Lung (tissue), 12 donors: ENCODE measurements around the gene COX10. TPM values are rescaled to one million over a fixed set of nuclear protein-coding genes. Genes with fewer than 3 reads are reported as not detected.

Source experiments
- ATAC-seq: fragments of 200-7000 bp; cut with Tn5 transposase; one replicate; pipeline ENCODE4 v1.9.1; 2020; ENCODE audit warnings: moderate number of reproducible peaks; ENCODE audit not compliant: insufficient read depth, low FRiP score
- DNase-seq, 3 donors: peaks; one replicate each; pipeline ENCODE4 v3.0.0-alpha.2; 2013 to 2017
- H3K27ac ChIP-seq, 2 donors: one replicate each; pipeline ENCODE4 v1.5.1; 2013; ENCODE audit warnings: mild to moderate bottlenecking in 2 of 2, moderate library complexity in 2 of 2, control low read depth in 1 of 2, inconsistent platforms in 1 of 2, low read depth in 1 of 2, low read length in 1 of 2
- H3K27me3 ChIP-seq, 3 donors: one replicate each; pipeline ENCODE4 v1.5.1; 2013; ENCODE audit warnings: low read length in 2 of 3; ENCODE audit not compliant: control insufficient read depth in 3 of 3, insufficient read depth in 3 of 3
- H3K36me3 ChIP-seq, 4 donors: one replicate each; pipeline ENCODE4 v1.5.1; 2013; ENCODE audit warnings: low read length in 4 of 4, mild to moderate bottlenecking in 1 of 4, moderate library complexity in 1 of 4; ENCODE audit not compliant: control insufficient read depth in 4 of 4, insufficient read depth in 4 of 4
- H3K4me1 ChIP-seq, 5 donors: one replicate each; pipeline ENCODE4 v1.5.1; 2013; ENCODE audit warnings: low read length in 5 of 5, mild to moderate bottlenecking in 2 of 5, moderate library complexity in 1 of 5; ENCODE audit not compliant: control insufficient read depth in 5 of 5, insufficient read depth in 5 of 5
- H3K4me3 ChIP-seq: one replicate; pipeline ENCODE4 v1.5.1; 2013; ENCODE audit warnings: mild to moderate bottlenecking, control low read depth, moderate library complexity
- H3K9ac ChIP-seq, 2 donors: one replicate each; pipeline ENCODE4 v1.5.1; 2013; ENCODE audit warnings: low read length in 2 of 2, control low read depth in 1 of 2; ENCODE audit not compliant: insufficient read depth in 1 of 2
- H3K9me3 ChIP-seq, 4 donors: one replicate each; pipeline ENCODE4 v1.5.1; 2013; ENCODE audit warnings: low read length in 3 of 4, mild to moderate bottlenecking in 1 of 4, moderate library complexity in 1 of 4; ENCODE audit not compliant: control insufficient read depth in 4 of 4, insufficient read depth in 3 of 4
- WGBS, 2 donors: extraction: QIAGEN DNeasy Blood & Tissue Kit; methylation state at CpG; one replicate each; pipeline ENCODE4 v1.1.7; 2013; 5-methylcytosine and 5-hydroxymethylcytosine counted together
- polyA plus RNA-seq, 2 donors: library from polyadenylated mRNA; stranded (reverse); fragments of 200-250 nt; gene quantifications; one replicate each; pipeline ENCODE4 v1.2.1, GENCODE V29; 2013
- total RNA-seq, 2 donors: library from RNA; depleted of rRNA in 1 of 2; stranded (reverse); fragments of >200 nt in 1 of 2; gene quantifications; one replicate each; pipeline ENCODE4 v1.2.1, GENCODE V29; 2014 to 2021
- TF ChIP-seq, protein P1 (sequence below): IDR thresholded peaks from 2 replicates; pipeline ENCODE4 v1.5.1; 2012; ENCODE audit warnings: mild to moderate bottlenecking; ENCODE audit errors: control extremely low read depth, extremely low read depth
- donor health status: control.
- donor health status: control.
- donor health status: Bipolar disorder and iron deficiency.
- donor health status: healthy.
- donor health status: DM: yes; HTN: yes; CAD: no.

COX10 gene
- total and polyA plus RNA-seq, 4 donors, result 6.4 to 17.9 (median 12.4) TPM

DNA sequence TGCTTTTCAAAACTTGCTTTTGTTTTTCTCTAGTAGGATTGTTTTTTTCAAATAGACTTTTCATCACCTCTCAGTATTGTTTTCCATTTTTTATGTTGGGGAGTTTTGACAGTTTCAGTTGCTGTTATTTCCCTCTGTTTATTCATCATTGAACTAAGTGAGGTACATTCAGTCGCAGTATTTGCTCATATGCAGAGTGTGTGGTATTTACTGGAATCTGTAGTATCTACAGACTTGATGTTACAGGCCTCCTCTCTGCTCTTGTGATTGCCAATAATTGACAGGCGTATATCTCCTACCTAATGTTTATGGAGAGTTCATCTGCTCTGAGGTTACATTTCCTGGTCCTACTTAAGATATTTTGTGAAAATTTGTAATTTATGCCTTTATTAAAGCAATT, 49.6 kb downstream of the COX10 start:
- H3K27me3 ChIP-seq, result no peaks in the 10 kb centered on the region
- no peak overlapping the region for H3K27ac ChIP-seq
- no peak for ATAC-seq
- H3K36me3 ChIP-seq, result no peaks in the 10 kb centered on the region
- H3K9ac ChIP-seq, result no peak overlapping the region
- peaks cover 0 to 14% (median 0%) of the 10 kb centered on the region in 5 donors for H3K4me1 ChIP-seq
- H3K9me3 ChIP-seq, result no peaks in the 10 kb centered on the region
- TF ChIP-seq, protein P1, sequence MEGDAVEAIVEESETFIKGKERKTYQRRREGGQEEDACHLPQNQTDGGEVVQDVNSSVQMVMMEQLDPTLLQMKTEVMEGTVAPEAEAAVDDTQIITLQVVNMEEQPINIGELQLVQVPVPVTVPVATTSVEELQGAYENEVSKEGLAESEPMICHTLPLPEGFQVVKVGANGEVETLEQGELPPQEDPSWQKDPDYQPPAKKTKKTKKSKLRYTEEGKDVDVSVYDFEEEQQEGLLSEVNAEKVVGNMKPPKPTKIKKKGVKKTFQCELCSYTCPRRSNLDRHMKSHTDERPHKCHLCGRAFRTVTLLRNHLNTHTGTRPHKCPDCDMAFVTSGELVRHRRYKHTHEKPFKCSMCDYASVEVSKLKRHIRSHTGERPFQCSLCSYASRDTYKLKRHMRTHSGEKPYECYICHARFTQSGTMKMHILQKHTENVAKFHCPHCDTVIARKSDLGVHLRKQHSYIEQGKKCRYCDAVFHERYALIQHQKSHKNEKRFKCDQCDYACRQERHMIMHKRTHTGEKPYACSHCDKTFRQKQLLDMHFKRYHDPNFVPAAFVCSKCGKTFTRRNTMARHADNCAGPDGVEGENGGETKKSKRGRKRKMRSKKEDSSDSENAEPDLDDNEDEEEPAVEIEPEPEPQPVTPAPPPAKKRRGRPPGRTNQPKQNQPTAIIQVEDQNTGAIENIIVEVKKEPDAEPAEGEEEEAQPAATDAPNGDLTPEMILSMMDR, result no peak
- WGBS, 2 donors, result 88 to 92% methylated on average over 2 of the region's 2 CpGs
- no peak for DNase-seq
- H3K4me3 ChIP-seq, result no peak overlapping the region

DNA sequence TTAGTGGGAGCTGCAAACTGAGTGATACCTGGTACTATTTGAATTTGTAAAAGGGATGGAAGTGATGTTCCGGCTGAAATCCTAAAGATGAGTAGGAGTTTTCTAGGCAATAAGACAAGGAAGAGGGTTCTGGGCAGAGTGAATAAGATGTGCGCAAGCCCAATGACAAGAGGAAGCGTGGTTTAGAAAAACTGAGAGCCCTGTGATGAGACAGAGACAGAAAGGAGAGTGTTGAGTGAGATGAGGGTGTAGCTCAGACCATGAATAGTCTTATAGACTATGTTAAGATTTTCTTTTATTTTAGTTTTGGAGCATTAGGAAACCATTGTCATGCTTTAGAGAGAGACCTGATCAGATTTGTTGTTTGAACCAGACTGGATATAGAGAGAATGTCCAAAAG, 50.2 kb downstream of the COX10 start:
- Histone ChIP-seq H3K27me3 (no peaks in the 10 kb centered on the region), H3K4me3 (no peak overlapping the region), H3K9ac (no peak overlapping the region), H3K9me3 (no peaks in the 10 kb centered on the region), H3K4me1 (peaks cover 0 to 15% (median 0%) of the 10 kb centered on the region in 5 donors), H3K27ac (no peak overlapping the region), H3K36me3 (no peaks in the 10 kb centered on the region)
- ATAC-seq, result no peak
- DNase-seq, result no peak
- whole genome bisulfite sequencing, 2 donors, result 93 to 94% methylated on average over 3 of the region's 3 CpGs
- TF ChIP-seq, protein P1, result no peak

DNA sequence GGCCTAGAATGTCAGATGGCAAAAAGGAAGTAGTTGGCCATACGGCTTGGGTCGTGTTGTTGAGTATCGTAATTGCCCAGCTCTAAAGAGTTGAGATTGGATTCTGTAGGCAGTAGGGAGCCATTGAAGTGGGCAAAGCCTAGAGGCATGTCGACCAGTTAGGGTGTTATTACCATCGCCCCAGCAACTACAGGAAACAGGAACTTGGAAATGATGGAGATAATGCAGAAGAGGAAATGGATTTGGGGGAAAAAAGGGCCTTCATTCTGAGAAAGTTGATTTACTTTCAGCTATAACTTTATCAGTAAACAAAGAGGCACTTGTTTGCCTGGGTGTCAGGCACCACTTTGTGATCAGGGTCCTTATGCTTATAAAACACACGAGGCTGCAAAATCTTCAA, 52.6 kb downstream of the COX10 start:
- H3K27me3 ChIP-seq, result no peaks in the 10 kb centered on the region
- ATAC-seq (no peak), DNase-seq (no peak)
- TF ChIP-seq, protein P1, result no peak
- no peak overlapping the region for H3K9ac ChIP-seq
- WGBS, 2 donors, result 63 to 76% methylated on average over 6 of the region's 6 CpGs
- H3K27ac ChIP-seq, result no peak overlapping the region
- H3K4me3 ChIP-seq, result no peak overlapping the region
- no peaks in the 10 kb centered on the region for H3K36me3 ChIP-seq
- no peaks in the 10 kb centered on the region for H3K9me3 ChIP-seq
- peaks cover 0 to 20% (median 0%) of the 10 kb centered on the region in 5 donors for H3K4me1 ChIP-seq

DNA sequence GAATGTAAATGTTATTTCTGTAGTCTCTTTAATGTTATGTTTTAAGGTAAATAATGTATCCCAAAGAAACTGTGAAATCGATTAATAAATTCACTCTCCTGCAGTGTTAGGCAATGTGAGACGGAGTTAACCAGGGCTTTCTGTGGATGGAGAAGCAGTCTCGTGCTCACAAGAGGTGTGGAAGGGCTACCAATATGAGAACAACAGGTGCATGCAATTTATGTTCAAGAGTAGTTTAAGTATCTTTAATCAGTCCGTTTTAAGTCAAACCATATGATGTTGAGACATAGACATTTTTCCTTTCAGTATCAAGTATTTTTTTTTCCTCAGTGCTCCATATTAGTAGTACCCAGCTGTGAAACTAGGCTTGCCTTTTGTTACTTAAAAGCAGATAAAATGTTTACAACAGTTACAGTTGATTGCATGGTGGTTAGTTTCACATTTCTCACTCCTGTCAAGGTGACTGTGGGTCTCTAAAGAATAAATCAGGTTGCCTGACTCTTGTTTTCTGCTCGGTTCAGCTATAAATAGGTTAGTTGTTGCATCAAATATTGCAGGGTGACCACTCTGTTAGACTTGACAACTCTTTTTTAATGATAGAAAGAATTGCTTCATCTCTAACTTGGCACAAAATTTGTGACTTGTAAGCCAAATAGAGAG, 54.4 kb downstream of the COX10 start:
- no peaks in the 10 kb centered on the region for H3K27me3 ChIP-seq

More for the DNA sequence above, 54.4 kb downstream of the COX10 start:
- 80 to 84% methylated on average over 5 of the region's 5 CpGs for WGBS, 2 donors
- ATAC-seq (no peak), DNase-seq (peak in 1 of 3 donors; percentile 40)
- no peaks in the 10 kb centered on the region for H3K9me3 ChIP-seq
- H3K36me3 ChIP-seq, result no peaks in the 10 kb centered on the region
- H3K4me3 ChIP-seq, result no peak overlapping the region
- H3K27ac ChIP-seq, result no peak overlapping the region
- H3K9ac ChIP-seq, result no peak overlapping the region
- TF ChIP-seq, protein P1, result no peak
- peaks cover 0 to 20% (median 0%) of the 10 kb centered on the region in 5 donors for H3K4me1 ChIP-seq
